Activated CD4-positive, alpha-beta T cell treated with anti-CD3 and anti-CD28 coated beads for 1 hour (primary cell): Measurements from ENCODE around the gene CFAP54.
"Not testable (repeated sequence)": the region's sequence is repeated elsewhere in the genome, so short reads cannot be mapped to it uniquely, and the experiment has no call there.

ENCODE experiments used
- DNase-seq: peaks from one replicate; pipeline ENCODE4 v3.0.0-alpha.2; 2020

Gene CFAP54

GRCh38 chr12:96636895-96637294 is 147.5 kb downstream of the CFAP54 start:
- no peak for DNase-seq

GRCh38 chr12:96648923-96649322 is 159.5 kb downstream of the CFAP54 start:
- DNase-seq = no peak

GRCh38 chr12:96652870-96653269 is 163.5 kb downstream of the CFAP54 start:
- no peak for DNase-seq

GRCh38 chr12:96658075-96658474 is 168.7 kb downstream of the CFAP54 start:
- DNase-seq = no peak

- no peak for DNase-seq
Observed at GRCh38 chr12:96669786-96670185, 180.4 kb downstream of the CFAP54 start.

- no peak for DNase-seq
Observed at GRCh38 chr12:96670334-96670899, 181.0 kb downstream of the CFAP54 start.

GRCh38 chr12:96675519-96675918 is 186.1 kb downstream of the CFAP54 start:
- DNase-seq = not testable (repeated sequence)

- no peak for DNase-seq
Observed at GRCh38 chr12:96677363-96677762, 188.0 kb downstream of the CFAP54 start.

- no peak for DNase-seq
Observed at GRCh38 chr12:96687719-96688118, 198.3 kb downstream of the CFAP54 start.

- DNase-seq = no peak
Observed at GRCh38 chr12:96698521-96698920, 209.1 kb downstream of the CFAP54 start.

- no peak for DNase-seq
Observed at GRCh38 chr12:96698965-96699364, 209.6 kb downstream of the CFAP54 start.

GRCh38 chr12:96701856-96702255 is 212.5 kb downstream of the CFAP54 start:
- no peak for DNase-seq

- DNase-seq = no peak
Observed at GRCh38 chr12:96710127-96710745, 220.9 kb downstream of the CFAP54 start.

GRCh38 chr12:96711364-96711763 is 222.0 kb downstream of the CFAP54 start:
- DNase-seq = no peak

- DNase-seq = no peak
Observed at GRCh38 chr12:96714199-96714598, 224.8 kb downstream of the CFAP54 start.

GRCh38 chr12:96719660-96720362 is 230.4 kb downstream of the CFAP54 start:
- no peak for DNase-seq

- no peak for DNase-seq
Observed at GRCh38 chr12:96720363-96720705, 231.0 kb downstream of the CFAP54 start.

GRCh38 chr12:96729466-96729865 is 240.1 kb downstream of the CFAP54 start:
- DNase-seq = not testable (repeated sequence)

- no peak for DNase-seq
Observed at GRCh38 chr12:96729886-96730285, 240.5 kb downstream of the CFAP54 start.

- no peak for DNase-seq
Observed at GRCh38 chr12:96743606-96744005, 254.2 kb downstream of the CFAP54 start.

- no peak for DNase-seq
Observed at GRCh38 chr12:96749999-96750398, 260.6 kb downstream of the CFAP54 start.

GRCh38 chr12:96751626-96752025 is 262.2 kb downstream of the CFAP54 start:
- DNase-seq = no peak

GRCh38 chr12:96752211-96752610 is 262.8 kb downstream of the CFAP54 start:
- DNase-seq = no peak

GRCh38 chr12:96766232-96766631 is 276.9 kb downstream of the CFAP54 start:
- no peak for DNase-seq

- no peak for DNase-seq
Observed at GRCh38 chr12:96769400-96769799, 280.0 kb downstream of the CFAP54 start.
